OCI-LY1 (cell line): ENCODE results near the gene CSF2.
"Not testable (repeated sequence)": the region's sequence is repeated elsewhere in the genome, so short reads cannot be mapped to it uniquely, and the experiment has no call there.

Source experiments
- H2AFZ ChIP-seq: fragments of 200-600 bp; sonication (generic), shearing (Covaris generic); 2 replicates; pipeline ENCODE4 v1.6.0; 2014; ENCODE audit warnings: antibody characterized with exemption, mild to moderate bottlenecking, low read length
- H3F3A ChIP-seq: fragments of 200-600 bp; sonication (generic), shearing (Covaris generic); 2 replicates; pipeline ENCODE4 v1.6.0; 2014; ENCODE audit warnings: mild to moderate bottlenecking, antibody characterized with exemption, low read length, moderate library complexity; ENCODE audit not compliant: insufficient read depth
- H3K27ac ChIP-seq: fragments of 200-600 bp; sonication (generic); 2 replicates; pipeline ENCODE4 v1.5.1; 2014; ENCODE audit warnings: low read length, mixed run types, mild to moderate bottlenecking, low read depth; ENCODE audit not compliant: poor library complexity, severe bottlenecking
- H3K27me3 ChIP-seq: fragments of 200-600 bp; sonication (generic); 2 replicates; pipeline ENCODE4 v1.6.0; 2014; ENCODE audit warnings: antibody characterized with exemption, mild to moderate bottlenecking, low read length, moderate library complexity; ENCODE audit not compliant: insufficient read depth
- H3K36me3 ChIP-seq: fragments of 200-600 bp; sonication (generic); 2 replicates; pipeline ENCODE4 v1.6.1; 2014; ENCODE audit warnings: mild to moderate bottlenecking, antibody characterized with exemption, low read length, moderate library complexity, mixed read lengths; ENCODE audit not compliant: insufficient read depth
- H3K4me1 ChIP-seq: fragments of 200-600 bp; sonication (generic); 2 replicates; pipeline ENCODE4 v1.5.1; 2014; ENCODE audit warnings: mild to moderate bottlenecking, low read length, moderate library complexity; ENCODE audit not compliant: insufficient read depth, severe bottlenecking
- H3K4me2 ChIP-seq: fragments of 200-600 bp; sonication (generic), shearing (Covaris generic); 2 replicates; pipeline ENCODE4 v1.6.1; 2014; ENCODE audit warnings: low read length
- H3K4me3 ChIP-seq: fragments of 200-600 bp; sonication (generic); 2 replicates; pipeline ENCODE4 v1.5.1; 2014; ENCODE audit warnings: low read length, low read depth, mild to moderate bottlenecking, mixed read lengths; ENCODE audit not compliant: poor library complexity, severe bottlenecking
- H3K79me2 ChIP-seq: fragments of 200-600 bp; shearing (Covaris generic); 2 replicates; pipeline ENCODE4 v1.6.1; 2016; ENCODE audit warnings: mixed run types, low read length, mixed read lengths; ENCODE audit not compliant: insufficient read depth
- H3K9ac ChIP-seq: fragments of 200-600 bp; sonication (generic), shearing (Covaris generic); 2 replicates; pipeline ENCODE4 v1.6.1; 2014; ENCODE audit warnings: mild to moderate bottlenecking, low read length, mixed read lengths
- H3K9me2 ChIP-seq: fragments of 200-600 bp; sonication (generic), shearing (Covaris generic); 2 replicates; pipeline ENCODE4 v1.6.1; 2014; ENCODE audit warnings: low read depth, mild to moderate bottlenecking, low read length, mixed read lengths
- H3K9me3 ChIP-seq: fragments of 200-600 bp; shearing (Covaris generic); 2 replicates; pipeline ENCODE4 v1.6.1; 2014; ENCODE audit warnings: low read length, mixed read lengths
- H4K20me1 ChIP-seq: fragments of 200-600 bp; sonication (generic), shearing (Covaris generic); 2 replicates; pipeline ENCODE4 v1.6.0; 2016; ENCODE audit warnings: mild to moderate bottlenecking, low read length; ENCODE audit not compliant: insufficient read depth

CSF2 gene

DNA sequence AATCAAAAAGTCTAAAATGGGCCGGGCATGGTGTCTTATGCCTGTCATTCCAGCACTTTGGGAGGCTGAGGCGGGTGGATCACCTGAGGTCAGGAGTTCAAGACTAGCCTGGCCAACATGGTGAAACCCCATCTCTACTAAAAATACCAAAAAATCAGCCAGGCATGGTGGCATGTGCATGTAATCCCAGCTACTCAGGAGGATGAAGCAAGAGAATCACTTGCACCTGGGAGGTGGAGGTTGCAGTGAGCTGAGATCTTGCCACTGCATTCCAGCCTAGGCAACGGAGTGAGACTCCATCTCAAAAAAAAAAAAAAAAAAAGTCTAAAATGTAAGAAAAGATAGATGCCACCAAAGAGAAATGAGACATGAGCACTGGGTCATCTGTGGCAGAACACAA, 49.4 kb downstream of the CSF2 start:
- not testable (repeated sequence) for H3F3A ChIP-seq, H3K4me3 ChIP-seq, H3K9ac ChIP-seq, H2AFZ ChIP-seq, H3K9me3 ChIP-seq, H4K20me1 ChIP-seq, H3K36me3 ChIP-seq, H3K4me1 ChIP-seq, H3K79me2 ChIP-seq, H3K27ac ChIP-seq, H3K27me3 ChIP-seq, H3K9me2 ChIP-seq, H3K4me2 ChIP-seq

DNA sequence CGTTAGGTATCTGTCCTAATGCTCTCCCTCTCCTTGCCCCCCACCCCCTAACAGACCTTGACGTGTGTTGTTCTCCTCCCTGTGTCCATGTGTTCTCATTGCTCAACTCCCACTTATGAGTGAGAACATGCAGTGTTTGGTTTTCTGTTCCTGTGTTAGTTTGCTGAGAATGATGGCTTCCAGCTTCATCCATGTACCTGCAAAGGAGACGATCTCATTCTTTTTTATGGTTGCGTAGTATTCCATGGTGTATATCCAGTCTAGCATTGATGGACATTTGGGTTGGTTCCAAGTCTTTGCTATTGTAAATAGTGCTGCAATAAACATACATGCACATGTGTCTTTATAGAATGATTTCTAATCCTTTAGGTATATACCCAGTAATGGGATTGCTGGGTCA, 50.0 kb downstream of the CSF2 start:
- not testable (repeated sequence) for H3K27ac ChIP-seq, H3K4me1 ChIP-seq, H3K79me2 ChIP-seq, H3K36me3 ChIP-seq, H3K9ac ChIP-seq, H2AFZ ChIP-seq, H3K27me3 ChIP-seq, H3F3A ChIP-seq, H3K9me2 ChIP-seq, H3K4me2 ChIP-seq, H3K4me3 ChIP-seq, H3K9me3 ChIP-seq, H4K20me1 ChIP-seq
